ENCODE results near the gene OR8K1. TPM values are rescaled to one million over a fixed set of nuclear protein-coding genes. Genes with fewer than 3 reads are reported as not detected.

Gene OR8K1
- total RNA-seq (2022) (not detected in 2 replicates), Bru-seq, nascent RNA (not detected), BruChase-seq, experiment 1, labeled RNA remaining after a 6-hour chase (not detected), BruChase-seq, experiment 2, labeled RNA remaining after a 2-hour chase (not detected)
- long read RNA-seq: 0 reads

DNA sequence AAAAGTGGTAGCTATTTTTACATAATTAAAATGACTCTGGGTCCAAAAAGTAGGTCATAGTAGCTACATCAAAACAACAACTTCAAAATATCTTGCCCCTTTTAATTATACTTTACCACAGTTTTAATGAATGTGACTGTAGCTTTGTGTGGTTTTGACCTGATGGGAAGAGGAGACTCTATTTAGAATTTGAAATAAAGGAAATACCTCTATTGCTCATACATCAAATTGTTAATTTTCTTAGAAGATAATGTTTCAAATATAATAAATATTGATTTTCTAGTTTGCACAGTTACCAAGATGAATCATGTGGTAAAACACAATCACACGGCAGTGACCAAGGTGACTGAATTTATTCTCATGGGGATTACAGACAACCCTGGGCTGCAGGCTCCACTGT lies at the start of gene OR8K1:
Gene OR8K1 (plus strand): TSS at position 301 of the 400 bp plus-strand sequence. CDS start 0 bp downstream, at position 301.
- H3K27me3 Mint-ChIP-seq (ENCODE audit: insufficient read depth, unreplicated experiment): no peaks in the 10 kb centered on the region
- ChIA-PET POLR2A (no interaction called here), CTCF (no interaction called here)
- intact Hi-C loops (cut with micrococcal nuclease): no loop called here
- no TSS peak for BruUV-seq (replicated peaks)
- H3K4me3 Mint-ChIP-seq (ENCODE audit: unreplicated experiment): no peak within 1 kb of the TSS
- no peak for TF ChIP-seq CTCF (IDR thresholded peaks at IDR 0.05; ENCODE audit: unreplicated experiment)
- H3K36me3 Mint-ChIP-seq (ENCODE audit: insufficient read depth, unreplicated experiment): no peaks in the 10 kb centered on the region
- peaks cover 18% of the 10 kb centered on the region for H3K9me3 Mint-ChIP-seq (ENCODE audit: unreplicated experiment)
- no peak within 1 kb of the TSS for H3K27ac Mint-ChIP-seq (ENCODE audit: low read depth, unreplicated experiment)
- no peaks in the 10 kb centered on the region for H3K4me1 Mint-ChIP-seq (ENCODE audit: insufficient read depth, unreplicated experiment)
- no peak for DNase-seq (ENCODE audit: unreplicated experiment)

DNA sequence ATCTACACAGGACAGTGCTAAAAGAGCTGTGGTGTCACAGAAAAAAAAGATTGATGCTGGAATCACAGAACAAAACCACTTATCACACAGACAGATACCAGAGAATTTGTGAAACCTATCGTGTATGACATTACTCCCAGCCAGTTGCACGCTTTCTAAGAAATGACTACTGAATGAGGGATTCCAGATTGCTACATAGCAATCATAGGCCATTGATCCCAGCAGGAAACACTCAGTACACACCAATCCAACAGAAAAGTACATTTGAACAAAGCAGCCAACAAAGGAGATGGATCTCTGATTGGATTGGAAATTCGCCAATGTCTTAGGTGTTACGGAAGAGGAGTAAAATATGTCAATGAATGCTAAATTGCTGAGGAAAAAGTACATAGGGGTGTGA lies 48.9 kb upstream of the OR8K1 start:
- H3K36me3 Mint-ChIP-seq (ENCODE audit: insufficient read depth, unreplicated experiment): no peaks in the 10 kb centered on the region
- no peaks in the 10 kb centered on the region for H3K4me1 Mint-ChIP-seq (ENCODE audit: insufficient read depth, unreplicated experiment)
- CTCF ChIA-PET: no interaction called here
- H3K27ac Mint-ChIP-seq (ENCODE audit: low read depth, unreplicated experiment): no peak overlapping the region
- H3K4me3 Mint-ChIP-seq (ENCODE audit: unreplicated experiment): no peak overlapping the region
- no TSS peak for BruUV-seq (replicated peaks)
- no peaks in the 10 kb centered on the region for H3K27me3 Mint-ChIP-seq (ENCODE audit: insufficient read depth, unreplicated experiment)
- intact Hi-C loops (cut with micrococcal nuclease): no loop called here
- H3K9me3 Mint-ChIP-seq (ENCODE audit: unreplicated experiment): peaks cover 11% of the 10 kb centered on the region
- POLR2A ChIA-PET: no interaction called here
- no peak for DNase-seq (ENCODE audit: unreplicated experiment)
- no peak for TF ChIP-seq CTCF (IDR thresholded peaks at IDR 0.05; ENCODE audit: unreplicated experiment)

- Mint-ChIP-seq H3K36me3 (ENCODE audit: insufficient read depth, unreplicated experiment) (no peaks in the 10 kb centered on the region), H3K9me3 (ENCODE audit: unreplicated experiment) (peaks cover 57% of the 10 kb centered on the region), H3K4me3 (ENCODE audit: unreplicated experiment) (no peak overlapping the region), H3K27ac (ENCODE audit: low read depth, unreplicated experiment) (no peak overlapping the region), H3K27me3 (ENCODE audit: insufficient read depth, unreplicated experiment) (no peaks in the 10 kb centered on the region), H3K4me1 (ENCODE audit: insufficient read depth, unreplicated experiment) (no peaks in the 10 kb centered on the region)
- ChIA-PET CTCF (no interaction called here), POLR2A (no interaction called here)
- no peak for TF ChIP-seq CTCF (IDR thresholded peaks at IDR 0.05; ENCODE audit: unreplicated experiment)
- BruUV-seq (replicated peaks): no TSS peak
- intact Hi-C loops (cut with micrococcal nuclease): no loop called here
- DNase-seq (ENCODE audit: unreplicated experiment): no peak
These were observed 38.0 kb upstream of the OR8K1 start for GRCh38 chr11:56307836-56308235.

- Mint-ChIP-seq H3K36me3 (ENCODE audit: insufficient read depth, unreplicated experiment) (no peaks in the 10 kb centered on the region), H3K27ac (ENCODE audit: low read depth, unreplicated experiment) (no peak within 1 kb of the TSS), H3K4me3 (ENCODE audit: unreplicated experiment) (no peak within 1 kb of the TSS), H3K27me3 (ENCODE audit: insufficient read depth, unreplicated experiment) (no peaks in the 10 kb centered on the region), H3K4me1 (ENCODE audit: insufficient read depth, unreplicated experiment) (no peaks in the 10 kb centered on the region), H3K9me3 (ENCODE audit: unreplicated experiment) (peaks cover 35% of the 10 kb centered on the region)
- ChIA-PET POLR2A (no interaction called here), CTCF (no interaction called here)
- DNase-seq (ENCODE audit: unreplicated experiment): no peak
- BruUV-seq (replicated peaks): no TSS peak
- no peak for TF ChIP-seq CTCF (IDR thresholded peaks at IDR 0.05; ENCODE audit: unreplicated experiment)
- intact Hi-C loops (cut with micrococcal nuclease): no loop called here
These were observed 31.0 kb upstream of the OR8K1 start, which contains the start of gene OR8K3 for GRCh38 chr11:56314844-56315243. Gene OR8K3, plus strand, starts transcription at chr11:56315144. Its CDS starts 3,163 bp downstream, at chr11:56318307.

Data from MCF 10A (cell line).